Measurements from ENCODE around the gene ENC1. TPM values are rescaled to one million over a fixed set of nuclear protein-coding genes. Genes with fewer than 3 reads are reported as not detected.

Gene ENC1
- total RNA-seq, 1 donor from 2014 or later: 11.1 TPM

- no peak for DNase-seq (ENCODE audit: low read depth in 2 of 2)
Observed at GRCh38 chr5:74657165-74657564, 16.6 kb upstream of the ENC1 start.

- DNase-seq (ENCODE audit: low read depth in 2 of 2): no peak
Observed at GRCh38 chr5:74655716-74656115, 15.2 kb upstream of the ENC1 start.

GRCh38 chr5:74655206-74655605 lies 14.7 kb upstream of the ENC1 start:
- DNase-seq (ENCODE audit: low read depth in 2 of 2): no peak

GRCh38 chr5:74653991-74654390 lies 13.5 kb upstream of the ENC1 start:
- no peak for DNase-seq (ENCODE audit: low read depth in 2 of 2)

GRCh38 chr5:74652576-74652975 lies 12.0 kb upstream of the ENC1 start:
- DNase-seq (ENCODE audit: low read depth in 2 of 2): no peak

- no peak for DNase-seq (ENCODE audit: low read depth in 2 of 2)
Observed at GRCh38 chr5:74651710-74652109, 11.2 kb upstream of the ENC1 start.

GRCh38 chr5:74649421-74649973 lies 9.0 kb upstream of the ENC1 start:
- no peak for DNase-seq (ENCODE audit: low read depth in 2 of 2)

GRCh38 chr5:74648835-74649293 lies 8.3 kb upstream of the ENC1 start:
- DNase-seq (ENCODE audit: low read depth in 2 of 2): peak; percentile 73 to 79

- DNase-seq (ENCODE audit: low read depth in 2 of 2): no peak
Observed at GRCh38 chr5:74647096-74647495, 6.6 kb upstream of the ENC1 start.

GRCh38 chr5:74643111-74643562 lies 2.6 kb upstream of the ENC1 start:
- peak; percentile 61 to 96 for DNase-seq (ENCODE audit: low read depth in 2 of 2)

- DNase-seq (ENCODE audit: low read depth in 2 of 2): no peak
Observed at GRCh38 chr5:74642543-74642863, 2.0 kb upstream of the ENC1 start.

GRCh38 chr5:74641735-74642542 lies 1.4 kb upstream of the ENC1 start:
- DNase-seq (ENCODE audit: low read depth in 2 of 2): peak; percentile 74 to 86

- peak; percentile 57 to 78 for DNase-seq (ENCODE audit: low read depth in 2 of 2)
Observed at GRCh38 chr5:74640954-74641734, 616 bp upstream of the ENC1 start.

GRCh38 chr5:74639807-74640449 lies 600 bp downstream of the ENC1 start:
- DNase-seq (ENCODE audit: low read depth in 2 of 2): peak; percentile 50 to 52

- DNase-seq (ENCODE audit: low read depth in 2 of 2): peak; percentile 52 to 60
Observed at GRCh38 chr5:74638970-74639806, 1.3 kb downstream of the ENC1 start.

GRCh38 chr5:74638544-74638969 lies 2.0 kb downstream of the ENC1 start:
- DNase-seq (ENCODE audit: low read depth in 2 of 2): no peak

- peak in 1 of 2 donors; percentile 39 for DNase-seq (ENCODE audit: low read depth in 2 of 2)
Observed at GRCh38 chr5:74636552-74636951, 4.0 kb downstream of the ENC1 start.

- no peak for DNase-seq (ENCODE audit: low read depth in 2 of 2)
Observed at GRCh38 chr5:74636149-74636548, 4.4 kb downstream of the ENC1 start.

- no peak for DNase-seq (ENCODE audit: low read depth in 2 of 2)
Observed at GRCh38 chr5:74634611-74635286, 5.8 kb downstream of the ENC1 start.

GRCh38 chr5:74633695-74634094 lies 6.8 kb downstream of the ENC1 start:
- DNase-seq (ENCODE audit: low read depth in 2 of 2): no peak

Data from lung microvascular endothelial cell (primary cell).